HG02943 (cell line): ENCODE measurements around the gene FBXO4.

ENCODE experiments used
- ATAC-seq: cut with Tn5 transposase; IDR thresholded peaks from one replicate; pipeline ENCODE4 v1.9.1; 2021; ENCODE audit warnings: mild to moderate bottlenecking, low read depth, moderate library complexity; ENCODE audit not compliant: unreplicated experiment

Gene FBXO4

GRCh38 chr5:41924872-41925554, at the start of gene FBXO4:
FBXO4 (plus strand) TSS chr5:41925281; CDS start chr5:41925310, 29 bp downstream.
- peak; percentile 93 for ATAC-seq

GRCh38 chr5:41876678-41877077, 48.4 kb upstream of the FBXO4 start:
- no peak for ATAC-seq

GRCh38 chr5:41877408-41877807, 47.7 kb upstream of the FBXO4 start:
- no peak for ATAC-seq

GRCh38 chr5:41878173-41878572, 46.9 kb upstream of the FBXO4 start:
- ATAC-seq = peak; percentile 39

- ATAC-seq = peak; percentile 69
Observed at GRCh38 chr5:41878643-41879478, 46.2 kb upstream of the FBXO4 start.

- ATAC-seq = no peak
Observed at GRCh38 chr5:41882765-41883164, 42.3 kb upstream of the FBXO4 start.

GRCh38 chr5:41883243-41883642, 41.8 kb upstream of the FBXO4 start:
- ATAC-seq = no peak

GRCh38 chr5:41883936-41884335, 41.1 kb upstream of the FBXO4 start:
- ATAC-seq = no peak

GRCh38 chr5:41885286-41885685, 39.8 kb upstream of the FBXO4 start:
- ATAC-seq = no peak

- ATAC-seq = no peak
Observed at GRCh38 chr5:41891066-41891707, 33.9 kb upstream of the FBXO4 start.

GRCh38 chr5:41892031-41892430, 33.0 kb upstream of the FBXO4 start:
- ATAC-seq = no peak

- ATAC-seq = peak; percentile 68
Observed at GRCh38 chr5:41893074-41893851, 31.8 kb upstream of the FBXO4 start.

- ATAC-seq = no peak
Observed at GRCh38 chr5:41896230-41896629, 28.9 kb upstream of the FBXO4 start.

- no peak for ATAC-seq
Observed at GRCh38 chr5:41903382-41903891, 21.6 kb upstream of the FBXO4 start.

- ATAC-seq = peak; percentile 99
Observed at GRCh38 chr5:41903892-41904799, 20.9 kb upstream of the FBXO4 start, which contains the start of gene RIMOC1. RIMOC1 (plus strand) TSS chr5:41904344; CDS start chr5:41904368, 24 bp downstream.

- ATAC-seq = no peak
Observed at GRCh38 chr5:41906151-41906550, 18.9 kb upstream of the FBXO4 start.

- no peak for ATAC-seq
Observed at GRCh38 chr5:41908374-41909079, 16.6 kb upstream of the FBXO4 start.

- ATAC-seq = no peak
Observed at GRCh38 chr5:41918105-41918504, 7.0 kb upstream of the FBXO4 start.

- no peak for ATAC-seq
Observed at GRCh38 chr5:41921166-41921565, 3.9 kb upstream of the FBXO4 start.
